Measurements from ENCODE around the gene TXNRD2. TPM values are rescaled to one million over a fixed set of nuclear protein-coding genes. Genes with fewer than 3 reads are reported as not detected.

TXNRD2 gene
- total RNA-seq, 6 experiments from 2014 or later: 35.9 to 47.8 (median 44.3) TPM

GRCh38 chr22:19901577-19902244 is 39.9 kb downstream of the TXNRD2 start:
- TF ChIP-seq POLR2A (IDR thresholded peaks at IDR 0.05) (no peak), CTCF (IDR thresholded peaks at IDR 0.05) (no peak)
- H3K27me3 ChIP-seq: no peaks in the 10 kb centered on the region
- no peaks in the 10 kb centered on the region for H3K4me1 ChIP-seq
- no peak overlapping the region for H3K27ac ChIP-seq
- no peaks in the 10 kb centered on the region for H3K9me3 ChIP-seq
- DNase-seq (no peak), ATAC-seq (no peak)
- 90% methylated on average over 8 of the region's 11 CpGs for WGBS (ENCODE audit: insufficient coverage, low coverage, low lambda C conversion rate, missing lambda C conversion rate)
- intact Hi-C loops (cut with DNase I): no loop called here
- peaks cover 0 to 12% (median 4%) of the 10 kb centered on the region in 4 donors for H3K36me3 ChIP-seq
- no peak overlapping the region for H3K4me3 ChIP-seq

GRCh38 chr22:19900707-19901436 is 40.7 kb downstream of the TXNRD2 start:
- ATAC-seq: peak; percentile 81 to 86 (median 83)
- Histone ChIP-seq H3K9me3 (no peaks in the 10 kb centered on the region), H3K4me1 (no peaks in the 10 kb centered on the region), H3K27ac (no peak overlapping the region), H3K36me3 (peaks cover 0 to 12% (median 4%) of the 10 kb centered on the region in 4 donors), H3K4me3 (no peak overlapping the region), H3K27me3 (no peaks in the 10 kb centered on the region)
- DNase-seq: peak in 1 of 3 donors; percentile 63
- intact Hi-C loops (cut with DNase I): no loop called here
- TF ChIP-seq CTCF (IDR thresholded peaks at IDR 0.05) (no peak), POLR2A (IDR thresholded peaks at IDR 0.05) (no peak)
- 73% methylated on average over 4 of the region's 13 CpGs for WGBS (ENCODE audit: insufficient coverage, low coverage, low lambda C conversion rate, missing lambda C conversion rate)

- Histone ChIP-seq H3K27me3 (no peaks in the 10 kb centered on the region), H3K36me3 (peaks cover 0 to 27% (median 4%) of the 10 kb centered on the region in 4 donors), H3K27ac (no peak overlapping the region), H3K4me3 (no peak overlapping the region), H3K9me3 (no peaks in the 10 kb centered on the region), H3K4me1 (no peaks in the 10 kb centered on the region)
- no peak for DNase-seq
- intact Hi-C loops (cut with DNase I): loop anchor here in 1 of 2 donors (5.0 to 10.0 kb wide), 2 partner anchors 114 to 147 kb away; no protein-coding TSS in a partner anchor
- no peak for ATAC-seq
- TF ChIP-seq CTCF (IDR thresholded peaks at IDR 0.05) (no peak), POLR2A (IDR thresholded peaks at IDR 0.05) (no peak)
- WGBS (ENCODE audit: insufficient coverage, low coverage, low lambda C conversion rate, missing lambda C conversion rate): 17% methylated on average over 1 of the region's 16 CpGs
These were observed 42.6 kb downstream of the TXNRD2 start for GRCh38 chr22:19898831-19899567.

GRCh38 chr22:19898145-19898544 is 43.5 kb downstream of the TXNRD2 start:
- DNase-seq: no peak
- no peak overlapping the region for H3K4me3 ChIP-seq
- H3K27me3 ChIP-seq: no peaks in the 10 kb centered on the region
- TF ChIP-seq CTCF (IDR thresholded peaks at IDR 0.05) (no peak), POLR2A (IDR thresholded peaks at IDR 0.05) (no peak)
- intact Hi-C loops (cut with DNase I): loop anchor here in 1 of 2 donors (5.0 to 10.0 kb wide), 2 partner anchors 113 to 146 kb away; no protein-coding TSS in a partner anchor
- H3K27ac ChIP-seq: no peak overlapping the region
- ATAC-seq: no peak
- H3K9me3 ChIP-seq: no peaks in the 10 kb centered on the region
- WGBS (ENCODE audit: insufficient coverage, low coverage, low lambda C conversion rate, missing lambda C conversion rate): 67% methylated on average over 3 of the region's 7 CpGs
- H3K4me1 ChIP-seq: no peaks in the 10 kb centered on the region
- peaks cover 0 to 31% (median 6%) of the 10 kb centered on the region in 4 donors for H3K36me3 ChIP-seq

Data from right lobe of liver (tissue), 6 donors.